DND-41 (cell line): Measurements from ENCODE around the gene SRSF10.

ENCODE experiments used
- CTCF ChIP-seq: IDR thresholded peaks from 2 replicates; pipeline ENCODE4 v1.5.1; 2012; ENCODE audit warnings: borderline replicate concordance, low read length, moderate library complexity, mild to moderate bottlenecking; ENCODE audit not compliant: poor library complexity, severe bottlenecking; ENCODE audit errors: extremely low read depth
- EZH2 ChIP-seq: IDR thresholded peaks from 3 replicates; pipeline ENCODE4 v1.6.1; 2012; ENCODE audit warnings: borderline replicate concordance, low read depth, mild to moderate bottlenecking, moderate library complexity, low read length, inconsistent platforms; ENCODE audit not compliant: severe bottlenecking

GRCh38 chr1:24009406-24009805 is 29.3 kb upstream of the SRSF10 start:
- TF ChIP-seq CTCF, result no peak
- no peak for TF ChIP-seq EZH2
